ENCODE measurements around the gene INO80C.

DNA sequence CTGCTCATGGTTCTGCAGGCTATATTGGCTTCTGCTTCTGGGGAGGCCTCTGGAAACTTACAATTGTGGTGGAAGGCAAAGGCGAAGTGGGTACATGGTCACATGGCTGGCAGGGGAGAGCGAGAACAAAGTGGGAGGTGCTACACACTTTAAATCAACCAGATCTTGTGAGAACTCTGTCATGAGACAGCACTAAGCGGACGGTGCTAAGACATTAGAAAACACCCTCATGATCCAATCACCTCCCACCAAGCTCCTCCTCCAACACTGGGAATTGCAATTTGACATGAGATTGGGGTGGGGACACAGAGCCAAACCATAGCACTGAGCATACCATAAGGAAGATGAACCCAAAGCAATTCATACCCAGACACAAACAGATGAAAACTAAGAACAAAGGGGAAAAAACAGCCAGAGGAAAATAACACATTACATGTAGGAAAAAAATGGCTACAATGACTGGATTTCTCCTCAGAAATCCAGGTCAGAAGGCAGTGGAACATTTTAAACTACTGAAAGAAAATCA lies 31.1 kb upstream of the INO80C start:
- TF ChIP-seq SMAD4 (CRISPR knock-in tag; IDR thresholded peaks at IDR 0.05) (no peak), E2F1 (CRISPR knock-in tag; IDR thresholded peaks at IDR 0.05) (no peak), ATF1 (CRISPR knock-in tag; IDR thresholded peaks at IDR 0.05) (no peak), CTCF (IDR thresholded peaks at IDR 0.05) (no peak)
- TF ChIP-seq, protein P1, sequence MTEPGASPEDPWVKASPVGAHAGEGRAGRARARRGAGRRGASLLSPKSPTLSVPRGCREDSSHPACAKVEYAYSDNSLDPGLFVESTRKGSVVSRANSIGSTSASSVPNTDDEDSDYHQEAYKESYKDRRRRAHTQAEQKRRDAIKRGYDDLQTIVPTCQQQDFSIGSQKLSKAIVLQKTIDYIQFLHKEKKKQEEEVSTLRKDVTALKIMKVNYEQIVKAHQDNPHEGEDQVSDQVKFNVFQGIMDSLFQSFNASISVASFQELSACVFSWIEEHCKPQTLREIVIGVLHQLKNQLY (CRISPR knock-in tag; IDR thresholded peaks at IDR 0.05), result no peak

Data from WTC11 (cell line).